A549 (cell line): Measurements from ENCODE around the gene MEF2C. TPM values are rescaled to one million over a fixed set of nuclear protein-coding genes. Genes with fewer than 3 reads are reported as not detected.

Experiments used
- ATAC-seq, 2 experiments: fragments of 200-7000 bp in 1 of 2; fragments of >200 bp in 1 of 2; cut with Nextera tagmentation in 1 of 2; cut with Tn5 transposase in 1 of 2; 3 replicates each; pipeline versions ENCODE4 v1.8.0 to v1.9.1; 2018 to 2020; ENCODE audit warnings: mild to moderate bottlenecking in 1 of 2, moderate library complexity in 1 of 2
- CTCF ChIA-PET: fragments of 300-600 bp; sonication (Branson Sonifier 250); formaldehyde crosslinking; extraction: SDS; loops from one replicate; lab custom pipeline; 2021; ENCODE audit warnings: antibody characterized with exemption, inconsistent platforms; lab: Yijun Ruan, JAX
- POLR2A ChIA-PET: fragments of 350-600 bp; formaldehyde crosslinking; extraction: SDS; loops from one replicate; lab custom pipeline; 2021; ENCODE audit warnings: antibody characterized with exemption, inconsistent platforms; lab: Yijun Ruan, JAX
- DNase-seq, 2 experiments: peaks; one replicate each; pipeline versions ENCODE4 v3.0.0 to v3.0.0-alpha.2; 2011 to 2016; ENCODE audit warnings: low read depth in 1 of 2, low spot score in 1 of 2
- FAIRE-seq: peaks from 2 replicates; lab custom pipeline; 2011; peaks lifted over from hg19 to GRCh38; lab: Jason Lieb, UNC
- H3K27ac ChIP-seq, 2 experiments: fragments of >200 bp; sonication (Bioruptor Twin); formaldehyde crosslinking; 3 replicates each; pipeline ENCODE4 v1.5.1; 2016 to 2017
- H3K4me1 ChIP-seq: fragments of >200 bp; sonication (Bioruptor Twin); formaldehyde crosslinking; 3 replicates; pipeline ENCODE4 v1.6.1; 2016
- H3K4me2 ChIP-seq: fragments of >200 bp; sonication (Bioruptor Twin); formaldehyde crosslinking; 3 replicates; pipeline ENCODE4 v1.6.1; 2016
- H3K4me3 ChIP-seq: fragments of >200 bp; sonication (Bioruptor Twin); formaldehyde crosslinking; 3 replicates; pipeline ENCODE4 v1.5.1; 2016
- H3K9me3 ChIP-seq: fragments of >200 bp; sonication (Bioruptor Twin); formaldehyde crosslinking; 3 replicates; pipeline ENCODE4 v1.6.1; 2016
- CBX8 ChIP-seq: fragments of 200-600 bp; sonication (generic); IDR thresholded peaks from 2 replicates; pipeline ENCODE4 v1.6.1; 2016
- CHD2 ChIP-seq: fragments of 150-350 bp; IDR thresholded peaks from 2 replicates; pipeline ENCODE4 v1.6.1; 2014; ENCODE audit warnings: low read length; ENCODE audit not compliant: partially characterized antibody
- CHD4 ChIP-seq: fragments of 200-600 bp; sonication (generic); IDR thresholded peaks from 2 replicates; pipeline ENCODE4 v1.6.1; 2016; ENCODE audit warnings: antibody characterized with exemption, mild to moderate bottlenecking, borderline replicate concordance
- EP300 ChIP-seq, 2 experiments: fragments of >200 bp; sonication (Bioruptor Twin); formaldehyde crosslinking; IDR thresholded peaks; 2 replicates in 1 of 2; 3 replicates in 1 of 2; pipeline ENCODE4 v1.6.1; 2016 to 2017
- ESRRA ChIP-seq: fragments of 150-350 bp; IDR thresholded peaks from 2 replicates; pipeline ENCODE4 v1.6.1; 2014; ENCODE audit warnings: mild to moderate bottlenecking, low read length, borderline replicate concordance
- FOSB ChIP-seq: fragments of 250-450 bp; sonication (Bioruptor Pico); IDR thresholded peaks from 2 replicates; pipeline ENCODE4 v1.5.0; 2020; ENCODE audit warnings: mild to moderate bottlenecking, moderate library complexity
- FOXS1 ChIP-seq: fragments of 250-450 bp; sonication (Bioruptor Pico); IDR thresholded peaks from 2 replicates; pipeline ENCODE4 v1.5.0; 2020; ENCODE audit warnings: mild to moderate bottlenecking, moderate library complexity
- HDAC2 ChIP-seq: fragments of 200-600 bp; sonication (generic); IDR thresholded peaks from 2 replicates; pipeline ENCODE4 v1.6.1; 2016
- HOXB13 ChIP-seq: fragments of 250-450 bp; sonication (Bioruptor Pico); IDR thresholded peaks from 2 replicates; pipeline ENCODE4 v1.5.0; 2020; ENCODE audit warnings: low read depth, mild to moderate bottlenecking, moderate library complexity
- KDM1A ChIP-seq: fragments of 200-600 bp; sonication (generic); IDR thresholded peaks from 2 replicates; pipeline ENCODE4 v1.6.1; 2016; ENCODE audit warnings: low read depth, mild to moderate bottlenecking
- MAFK ChIP-seq: fragments of 450-650 bp; IDR thresholded peaks from 2 replicates; pipeline ENCODE4 v1.6.1; 2014; ENCODE audit not compliant: partially characterized antibody
- MYC ChIP-seq: IDR thresholded peaks from 2 replicates; pipeline ENCODE4 v1.6.1; 2012; ENCODE audit warnings: mild to moderate bottlenecking, inconsistent platforms, low read length, improper control_type of control experiment, borderline replicate concordance
- POLR2A ChIP-seq: IDR thresholded peaks from 2 replicates; pipeline ENCODE4 v1.6.1; 2012; ENCODE audit warnings: mild to moderate bottlenecking, low read length
- RARB ChIP-seq: fragments of 250-450 bp; sonication (Bioruptor Pico); IDR thresholded peaks from 2 replicates; pipeline ENCODE4 v1.8.0; 2021; ENCODE audit warnings: mild to moderate bottlenecking, moderate library complexity
- RCOR1 ChIP-seq: fragments of 150-350 bp; IDR thresholded peaks from 2 replicates; pipeline ENCODE4 v1.6.1; 2014; ENCODE audit warnings: antibody characterized with exemption, low read length, low read depth
- RNF2 ChIP-seq: fragments of 200-600 bp; sonication (generic); IDR thresholded peaks from 2 replicates; pipeline ENCODE4 v1.6.1; 2016; ENCODE audit warnings: low read depth, mild to moderate bottlenecking, antibody characterized with exemption, moderate library complexity, borderline replicate concordance
- SREBF2 ChIP-seq: fragments of 450-650 bp; IDR thresholded peaks from 2 replicates; pipeline ENCODE4 v1.6.1; 2014; ENCODE audit warnings: mild to moderate bottlenecking, moderate library complexity
- TFCP2L1 ChIP-seq: fragments of 250-450 bp; sonication (Bioruptor Pico); IDR thresholded peaks from 2 replicates; pipeline ENCODE4 v1.5.0; 2021; ENCODE audit warnings: mild to moderate bottlenecking
- ZFP36 ChIP-seq: fragments of 450-650 bp; IDR thresholded peaks from 2 replicates; pipeline ENCODE4 v1.6.1; 2014; ENCODE audit warnings: borderline replicate concordance; ENCODE audit not compliant: partially characterized antibody
- ZNF302 ChIP-seq: fragments of 250-450 bp; sonication (Bioruptor Pico); IDR thresholded peaks from 2 replicates; pipeline ENCODE4 v1.9.0; 2021; ENCODE audit warnings: inconsistent platforms, mild to moderate bottlenecking, moderate library complexity
- WGBS: methylation state at CpG from one replicate; pipeline ENCODE4 v1.1.6; 2017; ENCODE audit errors: missing lambda C conversion rate; 5-methylcytosine and 5-hydroxymethylcytosine counted together
- polyA plus RNA-seq, 4 experiments: library from polyadenylated mRNA; depleted of rRNA in 3 of 4; stranded (reverse); fragments of >200 nt; fragmentation: RNase III in 1 of 4; extraction: RNeasy Plus Mini Kit Qiagen cat#74134 plus additional on column Dnase treatment in 1 of 4; gene quantifications; 2 replicates in 3 of 4; 3 replicates in 1 of 4; pipeline ENCODE4 v1.2.3, GENCODE V29; 2011 to 2017
- TF ChIP-seq, protein P1 (sequence below): fragments of 200-600 bp; sonication (generic); IDR thresholded peaks from 2 replicates; pipeline ENCODE4 v1.6.1; 2016; ENCODE audit warnings: antibody characterized with exemption, mild to moderate bottlenecking, moderate library complexity
- TF ChIP-seq, protein P2 (sequence below): fragments of 250-450 bp; sonication (Bioruptor Pico); IDR thresholded peaks from 2 replicates; pipeline ENCODE4 v1.5.0; 2021; ENCODE audit warnings: mild to moderate bottlenecking, moderate library complexity, borderline replicate concordance
- TF ChIP-seq, protein P3 (sequence below): fragments of 450-650 bp; IDR thresholded peaks from 2 replicates; pipeline ENCODE4 v1.6.1; 2014; ENCODE audit warnings: antibody characterized with exemption

MEF2C gene
- polyA plus RNA-seq, 2 of the 4 experiments (the other 2 are of a cell fraction), result 0.03 to 0.06 TPM

DNA sequence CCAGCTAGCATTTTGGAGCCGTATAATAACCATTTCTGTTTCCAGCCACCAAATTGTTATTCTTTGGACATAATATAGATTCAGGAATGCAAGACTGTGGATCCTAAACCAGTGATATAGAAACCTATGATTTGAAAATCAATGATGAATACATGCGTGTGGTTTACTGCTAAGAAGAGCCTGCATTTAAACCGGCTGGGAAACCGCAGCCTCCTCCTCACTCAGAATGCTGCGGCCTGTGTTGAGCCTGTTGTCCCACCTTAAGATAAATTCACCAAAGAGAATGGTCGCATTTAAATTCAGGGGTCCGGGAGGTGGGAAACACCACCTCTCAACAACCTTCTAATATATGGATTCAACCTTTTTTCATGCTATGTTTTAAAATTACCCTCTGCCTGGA lies 148.0 kb downstream of the MEF2C start:
- H3K4me3 ChIP-seq, result no peak overlapping the region
- POLR2A ChIA-PET, result no interaction called here
- 86% methylated on average over 7 of the region's 7 CpGs for WGBS
- no peaks in the 10 kb centered on the region for H3K4me1 ChIP-seq
- H3K4me2 ChIP-seq, result no peak overlapping the region
- TF ChIP-seq CHD2, result no peak
- TF ChIP-seq, all 56 proteins: peak for 0
- Histone ChIP-seq H3K27ac (no peak overlapping the region), H3K9me3 (no peaks in the 10 kb centered on the region)
- no peak for DNase-seq
- CTCF ChIA-PET, result interaction anchor here (0.8 kb wide), 1 partner anchor 84 kb away, joined by 3 read pairs; no protein-coding TSS in a partner anchor
- no peak for ATAC-seq
- FAIRE-seq, result no peak

DNA sequence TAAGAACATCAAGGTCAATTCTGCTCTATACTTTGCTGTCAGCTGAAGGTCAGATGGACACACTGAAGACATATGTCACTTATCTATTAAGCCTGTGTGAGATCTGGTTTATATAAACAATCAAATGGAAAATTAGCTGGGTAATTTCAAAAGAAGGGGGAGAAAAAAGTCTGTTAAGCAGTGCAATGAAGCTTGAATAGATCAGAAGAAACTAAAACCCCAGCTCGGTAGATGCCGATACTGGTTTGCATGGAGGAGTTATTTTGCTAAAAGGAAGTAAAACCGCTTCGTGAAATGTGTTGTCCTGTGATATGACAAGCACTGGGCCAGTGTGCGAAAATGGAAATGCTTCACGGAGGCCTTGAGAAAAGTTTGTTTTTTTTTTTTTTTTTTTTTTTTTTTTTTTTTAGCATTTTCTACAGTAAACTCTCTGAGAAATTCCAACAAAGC lies 148.8 kb downstream of the MEF2C start:
- H3K27ac ChIP-seq, result no peak overlapping the region
- H3K4me3 ChIP-seq, result no peak overlapping the region
- no peak for ATAC-seq
- ChIA-PET CTCF (interaction anchor here (0.8 to 1.1 kb wide), 3 partner anchors 55 to 1531 kb away, joined by 3 read pairs; no protein-coding TSS in a partner anchor), POLR2A (no interaction called here)
- no peak overlapping the region for H3K4me2 ChIP-seq
- TF ChIP-seq CHD2 (no peak), HOXB13 (CRISPR knock-in tag) (no peak), CBX8 (no peak), POLR2A (no peak), MYC (no peak), TFCP2L1 (CRISPR knock-in tag) (no peak), ZFP36 (no peak)
- TF ChIP-seq, protein P1, sequence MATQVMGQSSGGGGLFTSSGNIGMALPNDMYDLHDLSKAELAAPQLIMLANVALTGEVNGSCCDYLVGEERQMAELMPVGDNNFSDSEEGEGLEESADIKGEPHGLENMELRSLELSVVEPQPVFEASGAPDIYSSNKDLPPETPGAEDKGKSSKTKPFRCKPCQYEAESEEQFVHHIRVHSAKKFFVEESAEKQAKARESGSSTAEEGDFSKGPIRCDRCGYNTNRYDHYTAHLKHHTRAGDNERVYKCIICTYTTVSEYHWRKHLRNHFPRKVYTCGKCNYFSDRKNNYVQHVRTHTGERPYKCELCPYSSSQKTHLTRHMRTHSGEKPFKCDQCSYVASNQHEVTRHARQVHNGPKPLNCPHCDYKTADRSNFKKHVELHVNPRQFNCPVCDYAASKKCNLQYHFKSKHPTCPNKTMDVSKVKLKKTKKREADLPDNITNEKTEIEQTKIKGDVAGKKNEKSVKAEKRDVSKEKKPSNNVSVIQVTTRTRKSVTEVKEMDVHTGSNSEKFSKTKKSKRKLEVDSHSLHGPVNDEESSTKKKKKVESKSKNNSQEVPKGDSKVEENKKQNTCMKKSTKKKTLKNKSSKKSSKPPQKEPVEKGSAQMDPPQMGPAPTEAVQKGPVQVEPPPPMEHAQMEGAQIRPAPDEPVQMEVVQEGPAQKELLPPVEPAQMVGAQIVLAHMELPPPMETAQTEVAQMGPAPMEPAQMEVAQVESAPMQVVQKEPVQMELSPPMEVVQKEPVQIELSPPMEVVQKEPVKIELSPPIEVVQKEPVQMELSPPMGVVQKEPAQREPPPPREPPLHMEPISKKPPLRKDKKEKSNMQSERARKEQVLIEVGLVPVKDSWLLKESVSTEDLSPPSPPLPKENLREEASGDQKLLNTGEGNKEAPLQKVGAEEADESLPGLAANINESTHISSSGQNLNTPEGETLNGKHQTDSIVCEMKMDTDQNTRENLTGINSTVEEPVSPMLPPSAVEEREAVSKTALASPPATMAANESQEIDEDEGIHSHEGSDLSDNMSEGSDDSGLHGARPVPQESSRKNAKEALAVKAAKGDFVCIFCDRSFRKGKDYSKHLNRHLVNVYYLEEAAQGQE, result no peak
- TF ChIP-seq, protein P2, sequence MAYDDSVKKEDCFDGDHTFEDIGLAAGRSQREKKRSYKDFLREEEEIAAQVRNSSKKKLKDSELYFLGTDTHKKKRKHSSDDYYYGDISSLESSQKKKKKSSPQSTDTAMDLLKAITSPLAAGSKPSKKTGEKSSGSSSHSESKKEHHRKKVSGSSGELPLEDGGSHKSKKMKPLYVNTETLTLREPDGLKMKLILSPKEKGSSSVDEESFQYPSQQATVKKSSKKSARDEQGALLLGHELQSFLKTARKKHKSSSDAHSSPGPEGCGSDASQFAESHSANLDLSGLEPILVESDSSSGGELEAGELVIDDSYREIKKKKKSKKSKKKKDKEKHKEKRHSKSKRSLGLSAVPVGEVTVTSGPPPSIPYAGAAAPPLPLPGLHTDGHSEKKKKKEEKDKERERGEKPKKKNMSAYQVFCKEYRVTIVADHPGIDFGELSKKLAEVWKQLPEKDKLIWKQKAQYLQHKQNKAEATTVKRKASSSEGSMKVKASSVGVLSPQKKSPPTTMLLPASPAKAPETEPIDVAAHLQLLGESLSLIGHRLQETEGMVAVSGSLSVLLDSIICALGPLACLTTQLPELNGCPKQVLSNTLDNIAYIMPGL (CRISPR knock-in tag), result no peak
- no peaks in the 10 kb centered on the region for H3K9me3 ChIP-seq
- no peak for DNase-seq
- WGBS, result 85% methylated on average over 6 of the region's 6 CpGs
- no peaks in the 10 kb centered on the region for H3K4me1 ChIP-seq
- FAIRE-seq, result no peak

DNA sequence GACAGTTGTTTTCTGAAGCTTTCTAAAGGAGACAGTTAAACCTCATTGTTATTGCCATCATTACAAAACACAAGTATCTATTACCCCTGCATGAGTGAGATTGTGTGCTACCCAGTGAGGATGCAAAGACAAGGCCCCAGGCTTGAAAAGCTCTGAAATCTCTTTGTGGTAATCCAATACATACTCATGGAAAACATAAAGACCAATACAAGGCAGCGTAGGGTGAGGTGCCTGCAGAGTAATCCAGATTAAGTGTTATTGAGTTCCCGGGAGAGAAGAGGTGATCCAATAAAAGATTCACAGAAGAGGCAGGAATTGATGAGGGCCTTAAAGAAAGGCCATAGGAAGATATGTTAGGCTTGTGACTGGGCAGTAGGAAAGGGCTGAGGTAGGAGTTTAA lies 150.1 kb downstream of the MEF2C start:
- no peak overlapping the region for H3K4me2 ChIP-seq
- FAIRE-seq, result no peak
- no peak for ATAC-seq
- no peak overlapping the region for H3K4me3 ChIP-seq
- no peak overlapping the region for H3K27ac ChIP-seq
- H3K4me1 ChIP-seq, result no peaks in the 10 kb centered on the region
- TF ChIP-seq CHD2 (no peak), HDAC2 (no peak)
- TF ChIP-seq, protein P3, sequence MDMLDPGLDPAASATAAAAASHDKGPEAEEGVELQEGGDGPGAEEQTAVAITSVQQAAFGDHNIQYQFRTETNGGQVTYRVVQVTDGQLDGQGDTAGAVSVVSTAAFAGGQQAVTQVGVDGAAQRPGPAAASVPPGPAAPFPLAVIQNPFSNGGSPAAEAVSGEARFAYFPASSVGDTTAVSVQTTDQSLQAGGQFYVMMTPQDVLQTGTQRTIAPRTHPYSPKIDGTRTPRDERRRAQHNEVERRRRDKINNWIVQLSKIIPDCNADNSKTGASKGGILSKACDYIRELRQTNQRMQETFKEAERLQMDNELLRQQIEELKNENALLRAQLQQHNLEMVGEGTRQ, result no peak
- ChIA-PET POLR2A (no interaction called here), CTCF (interaction anchor here (7.6 kb wide), 1 partner anchor 1532 kb away, joined by 92 read pairs; no protein-coding TSS in a partner anchor)
- H3K9me3 ChIP-seq, result no peaks in the 10 kb centered on the region
- no peak for DNase-seq
- 69% methylated on average over 2 of the region's 2 CpGs for WGBS

DNA sequence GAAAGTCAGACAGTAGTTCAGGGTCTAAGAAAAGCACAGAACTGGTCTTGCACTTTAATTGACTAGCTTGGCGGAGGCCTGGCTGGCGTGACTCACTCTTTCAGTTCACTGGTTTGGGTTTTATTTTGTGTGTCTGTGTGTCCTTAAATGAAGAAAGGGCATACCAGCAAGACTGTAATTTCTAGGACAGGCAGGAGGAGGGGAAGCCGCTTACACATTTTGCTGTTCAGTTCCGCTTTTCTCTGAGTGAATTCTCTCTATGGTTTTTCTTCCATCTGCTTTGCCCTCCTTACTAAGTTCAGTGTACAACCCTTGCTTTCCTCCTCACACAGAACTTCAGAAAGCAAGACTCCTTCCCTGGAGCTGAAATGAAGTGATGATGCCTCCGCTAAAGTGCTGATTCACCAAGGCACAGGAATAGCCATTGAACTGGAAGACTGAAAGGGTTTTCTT lies 150.8 kb downstream of the MEF2C start:
- CTCF ChIA-PET, result interaction anchor here (2.0 to 7.6 kb wide), 2 partner anchors 41 to 1533 kb away, joined by 7 to 92 read pairs; no protein-coding TSS in a partner anchor
- no peak for ATAC-seq
- no peak for FAIRE-seq
- DNase-seq, result no peak
- TF ChIP-seq KDM1A (no peak), ZNF302 (no peak), MAFK (no peak), EP300 (IDR thresholded peaks at IDR 0.05) (no peak), FOXS1 (CRISPR knock-in tag) (no peak), RNF2 (no peak), RCOR1 (no peak), ESRRA (no peak), CHD4 (no peak), FOSB (no peak), RARB (no peak), SREBF2 (no peak)
- no peaks in the 10 kb centered on the region for H3K4me1 ChIP-seq
- POLR2A ChIA-PET, result no interaction called here
- H3K4me2 ChIP-seq, result no peak overlapping the region
- H3K4me3 ChIP-seq, result no peak overlapping the region
- H3K27ac ChIP-seq, result no peak overlapping the region
- H3K9me3 ChIP-seq, result no peaks in the 10 kb centered on the region
- WGBS, result 78% methylated on average over 5 of the region's 5 CpGs
